Activated CD4-positive, alpha-beta T cell treated with anti-CD3 and anti-CD28 coated beads for 1 hour (primary cell): ENCODE measurements around the gene CA7.

Experiments used
- DNase-seq: peaks from one replicate; pipeline ENCODE4 v3.0.0-alpha.2; 2020

The CA7 gene

GRCh38 chr16:66899310-66899944 is 55.2 kb downstream of the CA7 start:
- DNase-seq, result no peak

- DNase-seq, result no peak
Measured at GRCh38 chr16:66899945-66900710, 55.9 kb downstream of the CA7 start.

- no peak for DNase-seq
Measured at GRCh38 chr16:66900721-66901441, 56.7 kb downstream of the CA7 start.

GRCh38 chr16:66901626-66902025 is 57.4 kb downstream of the CA7 start:
- DNase-seq, result no peak

GRCh38 chr16:66902648-66903543 is 58.7 kb downstream of the CA7 start:
- no peak for DNase-seq
